Renal cortical epithelial cell (primary cell): ENCODE measurements around the gene UBE3B. TPM values are rescaled to one million over a fixed set of nuclear protein-coding genes. Genes with fewer than 3 reads are reported as not detected.

Experiments used
- DNase-seq: peaks from one replicate; pipeline ENCODE4 v3.0.0-alpha.2; 2011; ENCODE audit warnings: low read depth
- total RNA-seq: library from RNA; depleted of rRNA; stranded (reverse); fragments of >200 nt; gene quantifications from 2 replicates; pipeline ENCODE4 v1.2.3, GENCODE V29; 2014

Gene UBE3B
- total RNA-seq, 1 donor from 2014 or later = 78.4 TPM

DNA sequence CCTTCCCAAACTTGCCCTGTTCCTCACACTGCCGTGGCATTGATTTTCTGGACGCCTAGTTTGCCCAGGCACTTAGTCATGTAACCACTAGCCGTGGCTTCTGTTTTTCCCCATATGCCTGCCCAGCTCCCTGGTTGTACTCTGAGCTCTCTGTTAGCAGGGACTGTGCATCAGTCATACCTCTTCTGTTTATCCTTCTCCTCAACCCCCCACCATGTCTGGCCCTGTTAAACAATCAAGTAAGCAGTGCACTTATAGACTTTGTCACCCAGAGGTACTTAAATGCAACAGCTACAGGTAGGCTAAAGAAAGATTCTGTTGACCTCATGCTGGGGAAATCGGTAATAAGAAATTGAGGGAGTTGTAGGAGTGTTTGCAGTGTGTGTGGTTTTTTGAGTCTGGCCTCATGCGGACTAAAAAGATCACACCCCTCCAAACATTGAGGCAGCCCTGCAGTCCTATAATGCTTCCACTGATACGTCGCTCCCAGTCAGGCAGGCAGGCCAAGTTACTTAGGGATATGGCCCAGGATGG, 17.0 kb downstream of the UBE3B start:
- DNase-seq = no peak

DNA sequence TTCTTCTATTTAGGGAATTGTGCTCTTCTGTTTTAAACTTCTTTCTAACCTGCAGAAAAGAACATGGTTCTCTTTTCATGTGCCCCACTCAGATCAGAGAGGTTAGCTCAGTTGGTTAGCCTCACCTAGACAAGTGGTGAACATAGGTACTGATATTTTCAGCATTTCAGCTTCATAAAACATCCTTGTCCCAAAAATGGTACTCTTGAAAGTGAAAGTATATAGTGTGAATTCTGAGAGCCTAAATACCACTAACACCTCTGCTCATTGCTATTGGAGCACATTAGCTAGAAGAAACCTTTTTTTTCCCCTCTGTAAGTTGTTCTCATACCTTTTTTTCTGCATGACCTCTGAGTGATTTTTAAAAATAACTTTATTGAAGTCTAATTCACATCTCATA, 17.6 kb downstream of the UBE3B start:
- DNase-seq = no peak

DNA sequence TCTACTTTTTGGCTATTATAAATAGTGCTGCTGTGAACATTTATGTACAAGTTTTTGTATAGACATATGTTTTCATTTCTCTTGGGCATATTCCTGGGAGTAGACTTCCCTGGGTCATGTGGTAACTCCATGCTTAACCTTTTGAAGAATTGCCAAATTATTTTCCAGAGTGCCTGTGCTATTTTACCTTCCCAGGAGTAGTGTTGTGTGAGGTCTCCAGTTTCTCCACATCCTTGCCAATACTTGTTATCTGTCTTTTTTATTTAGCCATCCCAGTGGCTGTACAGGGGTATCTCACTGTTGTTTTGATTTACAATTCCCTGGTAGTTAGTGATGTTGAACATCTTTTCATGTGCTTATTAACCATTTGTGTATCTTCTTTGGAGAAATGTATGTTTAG, 18.9 kb downstream of the UBE3B start:
- no peak for DNase-seq

DNA sequence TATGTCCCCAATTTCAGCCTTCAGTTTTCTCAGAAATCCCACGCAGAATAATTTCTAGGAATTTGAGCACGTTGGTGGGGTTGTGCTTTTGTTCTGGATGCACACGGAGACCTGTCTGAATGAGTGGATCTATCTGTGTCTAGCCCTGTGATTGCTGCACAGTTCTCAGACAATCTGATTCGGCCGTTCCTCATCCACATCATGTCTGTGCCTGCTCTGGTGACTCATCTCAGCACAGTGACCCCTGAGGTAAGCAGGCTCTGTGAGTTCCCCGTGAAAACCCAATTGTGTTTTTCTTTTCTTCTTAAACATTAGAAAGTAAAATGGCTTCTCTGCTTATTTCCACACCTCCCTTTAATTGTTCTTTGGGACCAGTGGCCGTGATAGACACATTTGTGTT, 20.2 kb downstream of the UBE3B start:
- DNase-seq = no peak

DNA sequence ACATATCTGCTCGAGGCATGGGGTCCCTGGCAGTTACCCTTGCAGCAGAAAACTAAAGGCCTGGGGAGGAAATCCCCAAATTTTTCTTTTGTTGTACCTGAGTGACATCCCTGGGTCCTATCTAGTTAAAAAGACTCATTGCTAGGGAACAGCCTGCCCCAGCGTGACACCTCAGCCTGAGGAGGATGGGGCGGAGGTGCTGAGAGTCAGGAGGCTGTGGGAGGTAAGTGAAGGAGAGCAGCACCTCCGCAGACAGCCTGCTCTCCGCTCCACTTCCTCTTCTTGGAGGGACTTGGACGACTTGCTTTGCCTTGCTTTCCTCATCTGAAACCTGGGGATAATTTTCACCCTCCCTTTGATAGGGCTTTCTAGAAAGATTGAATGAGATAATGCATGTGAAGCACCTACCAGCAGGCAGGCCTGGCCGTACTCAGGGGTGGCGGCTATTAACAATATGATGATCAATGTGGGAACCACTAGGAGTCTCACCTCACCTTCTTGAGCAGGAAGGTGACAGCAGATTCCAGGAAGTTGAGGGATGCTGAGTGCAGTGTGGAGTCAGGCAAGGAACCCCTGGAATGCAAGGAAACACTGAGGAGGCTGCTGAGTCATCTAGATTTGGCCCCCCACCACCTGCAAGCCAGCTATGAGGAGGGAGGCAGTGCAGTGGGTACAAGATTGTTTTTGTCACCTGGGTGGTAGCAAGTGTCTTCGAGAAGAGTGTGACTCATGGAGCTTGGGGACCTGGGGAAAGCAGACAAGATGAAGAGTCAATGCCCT, 23.2 kb downstream of the UBE3B start:
- no peak for DNase-seq

DNA sequence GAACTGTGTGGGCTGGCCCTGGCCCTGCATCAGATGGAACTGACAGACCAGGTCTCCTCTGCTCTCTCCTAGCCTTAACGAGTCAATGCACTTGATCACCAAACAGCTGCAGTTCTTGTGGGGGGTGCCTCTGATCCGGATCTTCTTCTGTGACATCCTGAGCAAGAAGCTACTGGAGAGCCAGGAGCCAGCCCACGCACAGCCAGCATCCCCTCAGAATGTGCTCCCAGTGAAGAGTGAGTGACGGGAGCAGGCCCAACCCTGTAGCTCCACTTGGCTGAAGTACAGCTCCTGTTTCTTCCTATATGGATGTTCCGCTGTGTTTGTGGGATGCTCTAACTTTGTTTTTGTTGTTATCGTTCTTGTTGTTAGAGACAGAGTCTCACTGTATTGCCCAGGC, 23.9 kb downstream of the UBE3B start:
- DNase-seq = no peak

DNA sequence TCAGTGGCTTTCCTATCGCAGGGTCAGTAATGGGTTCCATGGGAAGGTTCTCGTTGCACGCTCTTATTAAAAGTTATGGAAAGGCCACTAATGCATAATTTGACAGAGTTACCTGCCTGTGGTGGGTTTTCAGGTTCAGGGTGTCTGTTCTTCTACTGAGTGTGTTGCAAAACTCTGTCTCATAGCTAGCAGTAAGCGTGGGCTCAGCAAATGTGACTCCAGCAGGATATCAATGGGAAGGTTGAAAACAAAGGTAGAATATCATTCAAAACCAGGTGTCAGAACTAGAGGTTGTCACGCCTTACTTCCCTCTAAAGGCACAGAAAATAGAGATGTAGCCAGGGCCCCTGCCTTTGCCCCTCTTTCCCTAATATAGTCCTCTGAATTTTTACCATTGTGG, 24.9 kb downstream of the UBE3B start:
- DNase-seq = no peak

DNA sequence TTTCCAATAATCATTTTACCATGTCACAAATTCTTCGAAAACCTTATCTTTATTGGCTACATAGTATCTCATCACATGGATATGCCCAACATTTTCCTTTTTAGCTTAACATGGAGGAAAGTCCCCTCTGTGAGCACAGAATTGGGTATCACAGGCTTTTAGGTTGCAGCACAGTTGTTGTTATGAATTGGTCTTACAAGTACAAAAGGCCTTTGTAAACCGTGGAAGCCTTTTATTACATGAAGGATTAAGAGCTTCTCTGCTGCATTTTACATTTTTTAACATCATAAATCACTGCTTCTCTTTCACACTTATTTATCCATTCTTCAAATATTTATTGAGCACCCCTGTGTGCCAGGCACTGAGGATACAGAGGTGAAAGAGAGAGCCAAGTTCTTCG, 26.2 kb downstream of the UBE3B start:
- no peak for DNase-seq

DNA sequence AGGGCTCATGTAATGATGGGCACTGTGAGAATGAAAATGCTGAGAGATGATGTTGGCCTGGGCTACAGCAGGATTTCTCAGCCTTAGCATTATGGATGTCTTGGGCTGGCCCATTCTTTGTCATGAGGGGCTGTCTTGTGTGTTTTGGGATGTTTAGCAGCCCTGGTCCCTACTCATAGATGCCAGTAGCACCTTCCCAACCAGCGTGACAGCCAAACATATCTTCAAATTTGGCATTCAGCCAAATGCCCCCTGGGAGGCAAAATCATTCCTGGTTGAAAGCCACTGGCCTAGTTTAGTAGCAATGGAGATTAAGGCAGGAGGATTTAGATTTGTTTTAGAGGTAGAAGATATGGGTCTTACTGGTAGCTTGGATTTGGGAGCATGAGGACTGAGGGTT, 26.6 kb downstream of the UBE3B start:
- DNase-seq = no peak

DNA sequence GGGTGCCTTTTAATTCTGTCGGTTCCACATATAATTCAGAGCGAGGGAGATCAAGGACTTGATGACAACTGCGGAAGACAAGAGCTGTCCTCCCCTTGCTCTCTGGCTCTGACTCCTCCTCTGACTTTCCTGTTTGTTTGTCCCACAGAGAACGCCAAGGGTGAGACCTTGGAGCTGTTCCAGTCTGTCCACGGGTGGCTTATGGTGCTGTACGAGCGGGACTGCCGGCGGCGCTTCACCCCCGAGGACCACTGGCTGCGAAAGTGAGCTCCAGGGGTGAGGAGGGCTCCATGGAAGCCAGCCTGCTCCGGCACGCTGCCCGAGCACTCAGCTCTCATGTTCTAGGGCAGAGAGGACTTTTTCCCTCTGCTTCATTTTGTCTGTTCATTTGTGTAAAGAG, 32.8 kb downstream of the UBE3B start:
- DNase-seq = no peak

DNA sequence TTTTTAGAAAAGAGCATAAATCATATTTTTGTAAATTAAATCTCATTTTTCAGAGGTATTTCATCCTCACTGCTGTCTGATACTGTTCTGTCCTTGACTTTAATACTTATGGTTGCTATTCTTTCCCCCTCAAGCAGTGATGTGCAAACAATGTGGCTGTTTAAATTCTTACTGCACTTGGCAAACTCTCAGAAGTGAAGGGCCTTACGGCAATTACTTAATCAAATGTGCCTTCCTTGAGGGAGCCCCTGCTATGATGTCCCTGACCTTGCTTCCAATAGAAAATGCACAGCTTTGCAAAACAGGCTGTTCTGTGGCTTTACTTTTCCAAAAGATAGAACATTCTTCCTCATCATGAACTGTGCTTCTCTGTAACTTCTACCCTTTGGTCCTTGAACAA, 35.2 kb downstream of the UBE3B start:
- no peak for DNase-seq

DNA sequence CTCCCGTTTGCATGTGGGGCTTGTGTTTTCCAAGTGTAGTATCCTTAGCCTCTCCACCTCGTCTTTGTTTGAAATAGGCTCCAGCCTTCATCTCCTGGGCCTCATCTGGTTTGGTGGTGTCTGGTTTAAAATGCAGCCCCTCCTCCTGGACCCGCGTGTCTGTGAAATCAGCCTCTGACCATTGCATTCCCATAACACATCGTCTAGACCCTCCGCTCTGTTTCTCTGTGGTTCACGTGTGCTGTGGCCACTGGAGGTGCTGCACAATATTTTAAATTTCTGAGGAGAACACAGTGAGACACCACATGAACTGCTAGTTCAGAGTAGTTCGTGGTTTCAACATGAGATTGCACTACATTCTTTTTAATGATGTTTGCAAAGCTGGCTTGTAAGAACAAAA, 35.6 kb downstream of the UBE3B start:
- no peak for DNase-seq

DNA sequence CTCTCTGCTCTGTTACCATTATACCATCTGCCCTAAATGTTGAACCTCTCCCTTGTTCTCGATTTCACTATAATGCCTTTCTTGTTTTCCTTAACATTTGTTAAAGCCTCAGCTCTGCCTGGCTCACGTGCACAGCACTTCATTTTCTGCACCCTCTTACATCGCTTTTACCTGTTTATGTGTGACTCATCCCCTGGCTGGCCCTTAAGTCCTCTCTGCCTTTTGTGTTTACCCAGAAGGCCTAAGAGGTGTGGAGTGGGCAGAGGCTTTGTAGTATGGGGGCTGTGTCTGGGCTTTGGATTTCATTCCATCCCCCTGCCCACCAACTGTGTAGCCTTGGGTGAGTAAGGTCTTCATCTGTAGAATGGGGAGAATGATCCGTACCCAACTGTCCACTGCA, 36.5 kb downstream of the UBE3B start:
- no peak for DNase-seq

DNA sequence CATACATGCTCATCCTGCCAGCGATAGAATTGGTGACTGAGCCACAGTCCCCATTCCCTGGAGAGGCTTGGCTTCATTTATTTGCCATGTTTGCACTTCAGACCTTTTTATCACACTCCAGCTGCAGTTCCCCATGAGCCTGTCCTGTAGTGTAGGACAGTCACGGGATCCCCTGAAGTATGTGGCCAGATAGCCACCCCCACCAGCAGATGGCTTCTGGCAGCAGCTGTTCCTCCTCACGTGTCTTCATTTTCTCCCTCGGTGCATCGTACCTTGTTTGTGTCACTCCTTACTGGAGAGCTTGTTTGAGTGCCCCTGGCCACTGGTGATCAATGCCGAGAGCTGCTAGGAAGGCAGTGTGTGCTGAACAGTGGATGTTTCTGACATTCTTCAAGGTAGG, 40.2 kb downstream of the UBE3B start:
- DNase-seq = no peak

DNA sequence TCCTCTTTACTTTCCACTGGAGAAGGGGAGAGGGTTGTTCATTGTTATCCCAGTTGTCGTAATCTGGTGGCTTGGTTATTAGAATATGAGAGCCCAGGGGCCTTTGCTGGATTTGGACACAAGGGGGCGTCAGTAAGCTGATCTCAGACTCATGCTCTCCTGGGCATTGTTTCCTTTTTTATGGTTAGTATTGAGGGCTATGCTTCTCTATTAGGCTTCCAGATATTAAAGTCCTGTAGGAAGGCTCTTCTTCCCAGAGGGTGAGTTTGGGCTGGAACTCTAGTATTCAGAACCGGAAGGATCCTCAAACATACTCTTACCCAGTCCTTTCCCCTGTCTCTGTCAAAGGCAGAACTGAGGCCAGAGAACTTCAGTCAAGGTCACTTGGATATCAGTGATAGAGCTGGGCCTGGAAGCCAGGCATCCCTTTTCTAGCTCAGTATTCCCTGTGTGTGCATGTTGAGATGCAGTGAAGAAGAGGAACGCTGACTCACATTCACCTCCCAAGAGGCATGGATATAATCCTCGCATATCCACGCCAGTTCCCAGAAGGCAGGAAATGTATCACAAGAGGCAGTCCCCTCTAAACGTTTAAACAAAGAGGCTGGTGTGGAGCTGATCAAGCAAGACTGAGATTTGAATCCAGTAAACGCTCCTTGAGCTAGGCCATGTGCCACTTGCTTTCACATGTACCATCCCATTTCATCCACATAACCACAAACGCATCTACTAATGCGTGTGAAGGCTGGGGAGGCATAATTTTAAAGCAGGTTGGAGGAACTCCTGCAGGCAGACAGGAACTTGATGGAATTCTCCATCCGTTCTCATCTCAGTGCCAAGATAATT, 41.6 kb downstream of the UBE3B start:
- peak; percentile 50 for DNase-seq

DNA sequence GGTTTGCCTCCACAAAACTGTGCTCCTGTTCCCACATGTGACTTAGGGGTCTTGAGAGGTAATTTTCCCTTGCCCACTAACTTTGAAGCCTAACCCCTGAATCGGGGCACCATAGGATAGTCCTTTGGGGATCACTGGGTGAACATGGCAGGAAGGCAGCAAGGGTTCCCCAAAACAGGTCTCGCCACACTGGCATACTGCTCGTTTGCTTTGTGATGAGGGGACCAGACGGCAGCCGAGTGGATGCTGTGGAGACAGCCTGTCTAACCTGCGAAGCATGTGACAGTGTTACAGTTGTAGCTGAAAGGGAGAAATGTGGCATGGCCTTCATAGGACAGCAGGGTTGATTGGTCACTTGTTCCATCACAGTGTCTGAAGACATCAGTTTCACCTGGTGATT, 42.4 kb downstream of the UBE3B start:
- DNase-seq = no peak

DNA sequence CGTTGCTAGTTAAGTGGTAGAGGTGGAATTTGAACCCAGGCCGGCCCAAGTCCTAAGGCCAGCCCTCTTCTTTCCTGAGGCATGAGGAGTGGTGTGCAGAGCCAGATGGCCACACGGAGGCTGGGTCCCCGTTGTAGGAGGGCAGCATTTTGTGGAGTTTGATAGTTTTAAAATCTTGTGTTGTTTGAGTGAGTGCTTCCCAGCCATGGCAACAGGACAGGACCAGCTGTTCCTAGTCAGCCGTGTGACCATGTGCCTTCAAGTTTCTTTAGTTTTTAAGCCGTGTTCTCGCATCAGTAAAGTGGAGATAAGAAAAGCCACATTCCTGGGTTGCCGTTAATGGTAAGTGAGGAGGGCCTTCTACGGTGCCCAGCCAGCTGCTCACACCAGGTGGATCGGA, 44.4 kb downstream of the UBE3B start:
- no peak for DNase-seq

DNA sequence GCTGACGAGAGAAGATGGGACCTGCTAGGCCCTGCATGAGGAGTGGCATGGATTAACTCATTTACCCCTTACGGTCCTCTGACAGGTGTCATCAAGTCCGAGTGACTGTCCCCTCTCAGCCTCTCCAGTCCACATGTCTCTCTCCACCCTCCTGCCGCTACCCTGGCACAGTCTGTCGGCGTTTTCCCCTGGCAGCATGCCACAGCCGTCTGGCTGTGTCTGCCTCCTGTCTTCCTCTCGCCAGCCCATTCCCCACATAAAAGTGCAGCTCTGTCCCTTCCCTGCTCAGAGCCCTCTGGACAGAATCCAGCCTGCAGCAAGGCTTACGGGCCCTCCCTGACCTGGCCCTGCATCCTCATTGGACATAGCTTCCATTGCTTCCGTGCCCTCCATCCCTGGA, 45.6 kb downstream of the UBE3B start:
- no peak for DNase-seq

DNA sequence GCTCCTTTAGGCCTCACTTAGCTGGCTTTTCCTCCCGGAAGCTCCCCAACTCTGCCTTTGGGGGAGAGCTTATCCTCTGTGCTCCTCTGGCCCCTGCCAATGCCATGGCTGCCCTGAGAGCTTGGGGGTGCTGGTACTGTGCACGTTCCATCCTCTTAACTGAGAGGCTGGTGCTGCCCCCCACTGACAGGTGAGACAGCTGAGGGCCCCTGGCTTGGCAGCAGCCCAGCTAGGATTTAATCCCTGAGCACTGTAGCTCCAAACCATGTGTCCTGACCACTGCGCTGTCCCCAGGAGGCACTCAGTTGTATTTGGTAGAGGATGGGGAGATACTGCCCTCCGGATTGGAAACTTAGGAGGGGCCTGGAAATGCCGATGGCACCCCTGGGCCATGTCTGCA, 46.1 kb downstream of the UBE3B start:
- no peak for DNase-seq

DNA sequence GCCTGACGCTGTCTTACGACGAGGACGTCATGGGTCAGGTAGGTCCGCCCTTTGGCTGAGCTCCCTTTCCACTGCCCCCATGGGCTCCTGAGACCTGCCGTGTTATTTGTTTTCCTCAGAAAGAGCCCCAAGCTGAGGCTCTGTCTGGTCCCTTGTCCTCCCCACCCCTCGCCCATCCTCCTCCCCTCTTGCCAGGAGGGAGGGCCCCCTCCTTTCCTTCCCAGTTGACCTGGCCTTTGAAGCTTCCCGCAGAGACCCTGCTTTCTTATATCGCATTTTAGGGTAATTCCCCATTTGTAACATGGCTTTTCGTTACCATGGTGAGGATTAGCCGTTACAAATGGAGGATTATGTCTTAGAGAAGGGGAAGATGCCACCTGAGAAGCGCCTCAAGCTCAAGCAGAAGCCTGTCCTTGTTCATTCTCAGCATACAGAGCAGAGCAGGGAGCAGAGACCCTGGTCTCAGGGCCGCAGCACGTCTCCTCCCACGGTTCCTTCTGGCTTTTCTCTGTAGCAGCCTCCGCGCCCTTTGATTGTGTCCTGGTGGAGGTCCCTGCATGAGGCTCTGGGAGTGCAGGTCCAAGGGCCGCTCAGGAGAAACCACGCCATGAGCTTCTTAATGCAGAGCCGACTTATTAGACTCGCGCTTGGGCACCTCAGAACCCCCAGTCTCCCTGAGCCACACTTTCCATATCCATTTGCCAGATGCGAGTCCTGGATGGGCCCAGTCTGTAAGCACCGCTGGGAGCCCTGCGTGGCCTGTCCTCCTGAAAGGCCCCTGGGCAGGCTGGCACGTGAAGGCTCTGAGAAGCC, 47.2 kb downstream of the UBE3B start:
- DNase-seq = no peak

DNA sequence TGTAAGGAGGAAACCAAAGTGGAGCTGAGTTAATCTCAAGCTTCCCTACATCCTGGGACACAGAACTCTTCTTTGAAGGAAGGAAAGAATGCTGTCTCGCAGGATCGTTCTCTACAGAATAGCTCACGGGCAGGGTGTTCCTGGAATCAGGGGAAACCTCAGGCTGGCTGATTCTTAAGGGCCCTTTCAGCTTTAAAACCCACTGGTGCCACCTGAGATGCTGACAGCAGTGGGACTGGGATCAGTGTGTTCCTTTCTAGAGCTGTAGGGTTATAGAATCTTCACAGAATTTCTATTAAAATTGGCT, 47.8 kb downstream of the UBE3B start:
- no peak for DNase-seq

DNA sequence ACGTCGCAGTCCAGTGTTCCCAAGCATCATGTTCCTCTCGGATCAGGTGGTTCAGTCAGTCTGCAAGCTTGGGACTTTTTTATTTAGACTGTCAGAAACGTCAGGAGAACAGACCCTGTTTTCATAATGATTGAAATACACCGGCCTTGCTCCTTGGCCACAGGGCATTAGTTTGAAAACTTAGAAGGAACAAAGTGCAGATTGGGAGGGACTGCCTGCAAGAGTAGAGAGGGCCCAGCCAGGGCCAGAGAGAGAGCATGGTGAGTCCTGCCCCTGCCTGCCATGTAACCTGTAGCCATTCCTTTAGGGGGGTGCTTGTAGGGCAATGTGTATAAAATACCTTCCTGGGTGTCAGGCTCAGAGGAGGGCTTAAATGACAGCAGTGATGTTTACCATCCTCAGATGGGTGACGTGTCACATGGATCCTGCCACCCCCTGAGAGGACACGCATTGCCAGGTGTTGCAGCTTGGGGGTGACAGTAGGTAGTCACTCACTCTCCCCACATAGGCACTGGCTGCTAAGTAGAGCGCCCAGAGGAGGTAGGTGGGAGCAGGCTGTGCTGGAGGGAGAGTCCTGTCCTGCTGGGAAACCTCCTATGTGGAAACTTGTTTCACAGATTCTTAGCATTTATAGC, 50.2 kb downstream of the UBE3B start:
- DNase-seq = no peak
